GM12878 (cell line): ENCODE data around the gene MAP7D2. TPM values are rescaled to one million over a fixed set of nuclear protein-coding genes. Genes with fewer than 3 reads are reported as not detected.

Experiments used
- BACH1 ChIP-seq: fragments of 450-650 bp; IDR thresholded peaks from 2 replicates; pipeline ENCODE4 v1.6.1; 2017; ENCODE audit warnings: mild to moderate bottlenecking, borderline replicate concordance
- E4F1 ChIP-seq: fragments of 450-650 bp; IDR thresholded peaks from 2 replicates; pipeline ENCODE4 v1.6.1; 2018; ENCODE audit warnings: borderline replicate concordance, mild to moderate bottlenecking; ENCODE audit not compliant: partially characterized antibody
- FOXK2 ChIP-seq: fragments of 450-650 bp; IDR thresholded peaks from 2 replicates; pipeline ENCODE4 v1.6.1; 2017; ENCODE audit warnings: mild to moderate bottlenecking, moderate library complexity
- HDAC6 ChIP-seq: fragments of 200-600 bp; sonication (generic); IDR thresholded peaks from one replicate; pipeline ENCODE4 v1.8.0; 2017; ENCODE audit warnings: antibody characterized with exemption; ENCODE audit not compliant: unreplicated experiment
- HDGF ChIP-seq: fragments of 450-650 bp; IDR thresholded peaks from 2 replicates; pipeline ENCODE4 v1.6.1; 2016; ENCODE audit warnings: antibody characterized with exemption
- MLLT1 ChIP-seq: fragments of 450-650 bp; IDR thresholded peaks from 2 replicates; pipeline ENCODE4 v1.6.1; 2016; ENCODE audit warnings: mild to moderate bottlenecking
- SMC3 ChIP-seq: IDR thresholded peaks from 2 replicates; pipeline ENCODE4 v1.6.1; 2011; ENCODE audit warnings: low read length, improper control_type of control experiment, borderline replicate concordance
- TBL1XR1 ChIP-seq: IDR thresholded peaks from 2 replicates; pipeline ENCODE4 v1.6.1; 2012; ENCODE audit warnings: low read depth, low read length, improper control_type of control experiment
- ZBTB11 ChIP-seq: fragments of 450-650 bp; formaldehyde crosslinking; IDR thresholded peaks from 2 replicates; pipeline ENCODE4 v1.5.0; 2022; ENCODE audit warnings: mild to moderate bottlenecking, missing genetic modification characterization
- polyA plus RNA-seq, 11 experiments: library from polyadenylated mRNA; depleted of rRNA in 4 of 11; unstranded in 6 of 11; stranded (reverse) in 5 of 11; fragments of >200 nt; fragmentation: Nextera tagmentation in 4 of 11; fragmentation: Illumina TruSeq in 1 of 11; extraction: Ambion mirVana in 4 of 11; extraction: Trizol in 1 of 11; gene quantifications; 1 replicate in 1 of 11; 2 replicates in 10 of 11; pipeline versions ENCODE4 v1.2.1 to v1.2.3, GENCODE V29; 2011 to 2016; ENCODE audit warnings: inconsistent platforms in 2 of 11, missing spikeins in 2 of 11, low read depth in 1 of 11
- total RNA-seq, 4 experiments: library from RNA; depleted of rRNA in 3 of 4; stranded (reverse); fragments of >200 nt in 3 of 4; fragmentation: Illumina TruSeq in 1 of 4; extraction: Trizol in 1 of 4; gene quantifications; 2 replicates each; pipeline versions ENCODE4 v1.2.1 to v1.2.3, GENCODE V29; 2013 to 2021
- TF ChIP-seq, protein P1 (sequence below): IDR thresholded peaks from 2 replicates; pipeline ENCODE4 v1.6.1; 2012; ENCODE audit warnings: improper control_type of control experiment, low read depth, low read length; ENCODE audit not compliant: insufficient replicate concordance
- TF ChIP-seq, protein P2 (sequence below), 3 experiments: IDR thresholded peaks in 2 of 3; conservative IDR thresholded peaks in 1 of 3; 2 replicates each; pipeline ENCODE4 v1.5.1; 2011; ENCODE audit warnings: low read depth in 3 of 3, low read length in 3 of 3, mild to moderate bottlenecking in 3 of 3, control low read depth in 2 of 3, moderate library complexity in 2 of 3, inconsistent platforms in 1 of 3, mixed read lengths in 1 of 3; ENCODE audit not compliant: control insufficient read depth in 2 of 3, insufficient read depth in 1 of 3; ENCODE audit errors: extremely low read depth in 1 of 3

MAP7D2 gene
- total and polyA plus RNA-seq, 10 of the 15 experiments (the other 5 are each of a cell fraction or from before 2014, with no cell fraction given), result 0.06 to 18.4 (median 0.22) TPM

DNA sequence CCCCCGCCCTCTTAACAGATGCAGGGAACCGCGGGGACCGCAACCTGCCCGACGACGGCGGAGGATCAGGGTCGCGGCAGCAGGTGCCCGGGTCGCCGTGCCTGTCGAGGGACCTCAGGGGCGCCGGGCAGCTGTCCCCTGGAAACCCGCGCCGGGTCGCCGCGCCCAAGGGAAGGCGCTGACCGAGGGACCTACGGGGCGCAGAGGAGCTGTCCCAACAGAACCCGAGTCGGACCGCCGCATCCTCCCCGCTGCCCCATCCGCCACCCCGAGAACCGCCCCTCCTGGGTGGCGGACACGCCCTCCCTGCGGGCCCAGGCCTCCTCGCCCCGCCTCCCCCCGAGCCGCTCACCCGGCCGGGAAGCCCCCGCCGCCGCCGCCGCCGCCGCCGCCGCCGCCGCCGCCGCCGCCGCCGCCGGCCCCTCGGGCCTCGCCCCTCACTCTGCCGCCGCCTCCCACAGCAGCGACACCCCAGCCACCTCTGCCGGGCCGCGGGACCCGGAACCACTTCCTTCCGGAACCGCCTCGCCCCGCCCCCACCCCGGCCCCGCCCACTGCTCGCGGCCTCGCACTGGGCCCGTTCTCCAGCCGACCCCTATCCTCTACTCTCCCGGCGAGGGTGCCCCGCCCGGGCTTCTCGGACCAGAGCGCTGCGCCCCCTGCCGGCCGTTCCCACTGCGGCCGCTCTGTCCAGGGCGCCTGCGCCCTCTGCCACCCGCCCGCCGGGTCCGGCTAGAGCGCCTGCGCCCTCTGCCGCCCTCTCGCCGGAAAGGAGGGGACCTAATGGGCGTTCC lies 126.0 kb downstream of the MAP7D2 start, which contains the start of gene BCLAF3 (continued):
- TF ChIP-seq FOXK2, result no peak
- TF ChIP-seq, protein P1, sequence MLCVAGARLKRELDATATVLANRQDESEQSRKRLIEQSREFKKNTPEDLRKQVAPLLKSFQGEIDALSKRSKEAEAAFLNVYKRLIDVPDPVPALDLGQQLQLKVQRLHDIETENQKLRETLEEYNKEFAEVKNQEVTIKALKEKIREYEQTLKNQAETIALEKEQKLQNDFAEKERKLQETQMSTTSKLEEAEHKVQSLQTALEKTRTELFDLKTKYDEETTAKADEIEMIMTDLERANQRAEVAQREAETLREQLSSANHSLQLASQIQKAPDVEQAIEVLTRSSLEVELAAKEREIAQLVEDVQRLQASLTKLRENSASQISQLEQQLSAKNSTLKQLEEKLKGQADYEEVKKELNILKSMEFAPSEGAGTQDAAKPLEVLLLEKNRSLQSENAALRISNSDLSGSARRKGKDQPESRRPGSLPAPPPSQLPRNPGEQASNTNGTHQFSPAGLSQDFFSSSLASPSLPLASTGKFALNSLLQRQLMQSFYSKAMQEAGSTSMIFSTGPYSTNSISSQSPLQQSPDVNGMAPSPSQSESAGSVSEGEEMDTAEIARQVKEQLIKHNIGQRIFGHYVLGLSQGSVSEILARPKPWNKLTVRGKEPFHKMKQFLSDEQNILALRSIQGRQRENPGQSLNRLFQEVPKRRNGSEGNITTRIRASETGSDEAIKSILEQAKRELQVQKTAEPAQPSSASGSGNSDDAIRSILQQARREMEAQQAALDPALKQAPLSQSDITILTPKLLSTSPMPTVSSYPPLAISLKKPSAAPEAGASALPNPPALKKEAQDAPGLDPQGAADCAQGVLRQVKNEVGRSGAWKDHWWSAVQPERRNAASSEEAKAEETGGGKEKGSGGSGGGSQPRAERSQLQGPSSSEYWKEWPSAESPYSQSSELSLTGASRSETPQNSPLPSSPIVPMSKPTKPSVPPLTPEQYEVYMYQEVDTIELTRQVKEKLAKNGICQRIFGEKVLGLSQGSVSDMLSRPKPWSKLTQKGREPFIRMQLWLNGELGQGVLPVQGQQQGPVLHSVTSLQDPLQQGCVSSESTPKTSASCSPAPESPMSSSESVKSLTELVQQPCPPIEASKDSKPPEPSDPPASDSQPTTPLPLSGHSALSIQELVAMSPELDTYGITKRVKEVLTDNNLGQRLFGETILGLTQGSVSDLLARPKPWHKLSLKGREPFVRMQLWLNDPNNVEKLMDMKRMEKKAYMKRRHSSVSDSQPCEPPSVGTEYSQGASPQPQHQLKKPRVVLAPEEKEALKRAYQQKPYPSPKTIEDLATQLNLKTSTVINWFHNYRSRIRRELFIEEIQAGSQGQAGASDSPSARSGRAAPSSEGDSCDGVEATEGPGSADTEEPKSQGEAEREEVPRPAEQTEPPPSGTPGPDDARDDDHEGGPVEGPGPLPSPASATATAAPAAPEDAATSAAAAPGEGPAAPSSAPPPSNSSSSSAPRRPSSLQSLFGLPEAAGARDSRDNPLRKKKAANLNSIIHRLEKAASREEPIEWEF, result no peak
- TF ChIP-seq ZBTB11 (CRISPR knock-in tag), result no peak
- no peak for TF ChIP-seq BACH1
- TF ChIP-seq HDAC6, result no peak
- TF ChIP-seq MLLT1, result no peak
- TF ChIP-seq, protein P2, sequence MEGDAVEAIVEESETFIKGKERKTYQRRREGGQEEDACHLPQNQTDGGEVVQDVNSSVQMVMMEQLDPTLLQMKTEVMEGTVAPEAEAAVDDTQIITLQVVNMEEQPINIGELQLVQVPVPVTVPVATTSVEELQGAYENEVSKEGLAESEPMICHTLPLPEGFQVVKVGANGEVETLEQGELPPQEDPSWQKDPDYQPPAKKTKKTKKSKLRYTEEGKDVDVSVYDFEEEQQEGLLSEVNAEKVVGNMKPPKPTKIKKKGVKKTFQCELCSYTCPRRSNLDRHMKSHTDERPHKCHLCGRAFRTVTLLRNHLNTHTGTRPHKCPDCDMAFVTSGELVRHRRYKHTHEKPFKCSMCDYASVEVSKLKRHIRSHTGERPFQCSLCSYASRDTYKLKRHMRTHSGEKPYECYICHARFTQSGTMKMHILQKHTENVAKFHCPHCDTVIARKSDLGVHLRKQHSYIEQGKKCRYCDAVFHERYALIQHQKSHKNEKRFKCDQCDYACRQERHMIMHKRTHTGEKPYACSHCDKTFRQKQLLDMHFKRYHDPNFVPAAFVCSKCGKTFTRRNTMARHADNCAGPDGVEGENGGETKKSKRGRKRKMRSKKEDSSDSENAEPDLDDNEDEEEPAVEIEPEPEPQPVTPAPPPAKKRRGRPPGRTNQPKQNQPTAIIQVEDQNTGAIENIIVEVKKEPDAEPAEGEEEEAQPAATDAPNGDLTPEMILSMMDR (IDR thresholded peaks at IDR 0.05 in 2 of 3, conservative IDR thresholded peaks at IDR 0.05 in 1 of 3; ENCODE audit: control insufficient read depth in 2 of 3, extremely low read depth in 1 of 3, insufficient read depth in 1 of 3, low read depth in 3 of 3, low read length in 3 of 3), result peak; percentile 64 to 82 (median 65); a peak in 5 of 6 replicates
- TF ChIP-seq E4F1, result no peak
- no peak for TF ChIP-seq TBL1XR1
- peak; percentile 62 for TF ChIP-seq SMC3
- no peak for TF ChIP-seq HDGF
